ENCODE measurements around the gene P2RX5.
"Not testable (repeated sequence)": the region's sequence is repeated elsewhere in the genome, so short reads cannot be mapped to it uniquely, and the experiment has no call there.

Gene P2RX5, protein sequence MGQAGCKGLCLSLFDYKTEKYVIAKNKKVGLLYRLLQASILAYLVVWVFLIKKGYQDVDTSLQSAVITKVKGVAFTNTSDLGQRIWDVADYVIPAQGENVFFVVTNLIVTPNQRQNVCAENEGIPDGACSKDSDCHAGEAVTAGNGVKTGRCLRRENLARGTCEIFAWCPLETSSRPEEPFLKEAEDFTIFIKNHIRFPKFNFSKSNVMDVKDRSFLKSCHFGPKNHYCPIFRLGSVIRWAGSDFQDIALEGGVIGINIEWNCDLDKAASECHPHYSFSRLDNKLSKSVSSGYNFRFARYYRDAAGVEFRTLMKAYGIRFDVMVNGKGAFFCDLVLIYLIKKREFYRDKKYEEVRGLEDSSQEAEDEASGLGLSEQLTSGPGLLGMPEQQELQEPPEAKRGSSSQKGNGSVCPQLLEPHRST

DNA sequence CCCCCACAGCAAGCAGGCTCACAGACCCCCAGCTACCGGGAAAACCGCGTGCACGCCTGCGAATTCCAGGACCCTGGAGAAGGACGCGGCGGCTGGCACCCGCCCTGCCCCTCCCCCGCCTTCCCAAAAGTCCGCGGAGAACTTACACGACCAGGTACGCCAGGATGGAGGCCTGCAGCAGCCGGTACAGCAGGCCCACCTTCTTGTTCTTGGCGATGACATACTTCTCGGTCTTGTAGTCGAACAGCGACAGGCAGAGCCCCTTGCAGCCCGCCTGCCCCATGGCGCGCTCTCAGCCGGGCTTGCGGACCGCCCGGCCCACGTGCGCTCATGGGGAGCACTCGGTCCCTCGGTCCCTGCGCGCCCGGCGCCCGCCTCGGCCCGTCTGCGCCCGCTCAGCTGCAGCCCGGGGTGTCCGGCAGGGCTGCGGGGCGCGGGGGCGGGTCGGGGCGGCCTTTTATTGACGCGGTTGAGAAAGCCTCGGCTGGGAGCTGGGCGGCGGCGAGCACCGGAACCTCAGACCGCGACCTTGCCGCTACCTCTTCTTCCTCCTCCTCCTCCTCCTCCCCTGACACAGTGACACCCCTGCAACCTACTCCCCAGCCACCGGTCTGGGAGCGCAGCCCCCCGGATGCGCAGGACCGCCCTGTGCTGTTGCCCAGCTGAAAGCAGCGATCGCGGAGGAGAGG lies at the start of gene P2RX5:
Gene P2RX5 (minus strand): TSS at position 433 of the 689 bp plus-strand sequence. CDS start 150 bp downstream, at position 283.
- peak; percentile 65 for DNase-seq

DNA sequence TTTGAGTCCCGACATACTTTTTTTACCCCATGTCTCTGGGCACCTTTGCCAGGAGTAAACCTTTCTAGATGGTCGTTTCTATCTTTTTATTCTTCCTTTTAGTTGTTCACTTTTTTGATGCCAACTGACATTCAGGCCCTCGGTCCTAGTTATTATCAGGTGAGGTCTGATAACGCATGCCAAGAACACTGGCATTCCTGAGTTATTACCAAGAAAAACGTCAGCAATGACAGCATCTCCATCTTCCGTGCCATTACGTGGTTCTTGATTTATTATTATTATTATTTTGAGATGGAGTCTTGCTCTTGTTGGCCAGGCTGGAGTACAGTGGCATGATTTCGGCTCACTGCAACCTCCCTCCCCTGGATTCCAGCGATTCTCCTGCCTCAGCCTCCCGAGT lies 49.1 kb upstream of the P2RX5 start:
- DNase-seq: no peak

DNA sequence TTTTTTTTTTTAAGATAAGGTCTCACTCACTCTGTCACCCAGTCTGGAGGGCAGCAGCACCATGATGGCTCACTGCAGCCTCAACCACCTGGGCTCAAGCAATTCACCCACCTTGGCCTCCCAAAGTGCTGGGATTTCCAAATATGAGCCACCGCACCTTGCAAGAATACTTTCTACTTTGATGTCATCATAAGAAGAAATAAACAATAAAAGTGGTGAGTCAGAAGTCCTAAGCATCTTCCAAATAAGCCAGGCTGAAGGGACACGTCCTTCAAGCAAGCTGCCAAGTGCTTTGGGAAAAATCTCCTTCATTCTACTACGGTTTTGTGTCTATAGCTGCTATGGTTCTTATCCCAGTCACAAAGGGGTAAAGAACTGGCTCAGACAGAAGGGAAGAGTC lies 48.1 kb upstream of the P2RX5 start:
- no peak for DNase-seq

DNA sequence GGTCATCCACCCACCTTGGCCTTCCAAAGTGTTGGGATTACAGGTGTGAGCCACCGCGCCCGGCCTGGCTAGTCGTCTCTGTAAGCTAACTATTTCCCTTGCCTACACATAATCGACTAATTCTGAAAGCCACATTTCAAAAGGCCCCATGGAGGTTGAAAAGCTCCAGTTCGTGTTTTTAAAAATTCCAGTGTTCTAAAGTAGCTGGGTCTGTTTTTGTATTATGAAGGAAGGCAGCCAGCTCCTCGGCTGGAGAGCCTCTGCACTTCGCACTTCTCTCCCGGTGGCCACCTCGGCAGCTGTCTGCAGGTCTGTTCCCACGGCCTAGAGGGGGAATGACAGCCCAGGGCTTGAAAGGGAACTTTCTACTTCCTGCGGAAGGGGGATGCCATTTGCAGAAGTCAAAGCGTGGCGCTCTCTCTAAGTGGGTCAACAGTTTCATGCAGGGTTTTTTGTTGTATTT lies 44.7 kb upstream of the P2RX5 start:
- peak; percentile 62 for DNase-seq

DNA sequence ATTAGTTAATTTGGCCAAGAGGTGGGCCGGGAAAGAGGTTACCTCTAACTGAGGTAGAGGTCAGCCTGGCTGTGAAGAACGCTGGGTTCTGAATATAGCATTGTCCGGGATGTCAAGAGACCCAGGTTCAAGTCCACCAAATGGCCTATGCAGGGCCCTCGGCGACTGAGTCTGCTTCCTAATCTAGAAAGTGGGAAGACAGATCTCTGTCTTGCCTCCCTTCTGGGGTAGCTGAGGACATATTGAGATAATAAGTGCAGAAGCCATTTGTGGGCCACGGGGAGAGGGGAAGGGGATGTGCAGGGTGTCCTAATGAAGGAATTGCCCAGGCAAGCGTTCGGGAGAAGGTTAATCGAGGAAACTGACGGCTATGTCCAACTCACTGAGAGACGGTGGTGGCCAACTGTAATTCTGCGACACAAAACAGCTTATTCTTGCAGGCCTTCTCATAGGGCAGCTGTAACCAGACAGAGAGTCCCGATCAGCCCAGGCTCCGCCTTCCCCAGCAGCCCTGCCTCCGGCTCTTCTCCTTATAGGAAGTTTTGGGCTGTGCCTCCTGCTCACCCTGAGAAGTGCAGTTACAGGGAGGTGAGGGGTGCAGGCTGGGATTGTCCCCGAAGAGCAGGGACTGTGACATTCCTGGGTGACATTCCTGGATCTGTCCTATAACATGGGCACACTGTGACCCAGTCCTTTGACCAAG lies 43.6 kb upstream of the P2RX5 start:
- DNase-seq: no peak

DNA sequence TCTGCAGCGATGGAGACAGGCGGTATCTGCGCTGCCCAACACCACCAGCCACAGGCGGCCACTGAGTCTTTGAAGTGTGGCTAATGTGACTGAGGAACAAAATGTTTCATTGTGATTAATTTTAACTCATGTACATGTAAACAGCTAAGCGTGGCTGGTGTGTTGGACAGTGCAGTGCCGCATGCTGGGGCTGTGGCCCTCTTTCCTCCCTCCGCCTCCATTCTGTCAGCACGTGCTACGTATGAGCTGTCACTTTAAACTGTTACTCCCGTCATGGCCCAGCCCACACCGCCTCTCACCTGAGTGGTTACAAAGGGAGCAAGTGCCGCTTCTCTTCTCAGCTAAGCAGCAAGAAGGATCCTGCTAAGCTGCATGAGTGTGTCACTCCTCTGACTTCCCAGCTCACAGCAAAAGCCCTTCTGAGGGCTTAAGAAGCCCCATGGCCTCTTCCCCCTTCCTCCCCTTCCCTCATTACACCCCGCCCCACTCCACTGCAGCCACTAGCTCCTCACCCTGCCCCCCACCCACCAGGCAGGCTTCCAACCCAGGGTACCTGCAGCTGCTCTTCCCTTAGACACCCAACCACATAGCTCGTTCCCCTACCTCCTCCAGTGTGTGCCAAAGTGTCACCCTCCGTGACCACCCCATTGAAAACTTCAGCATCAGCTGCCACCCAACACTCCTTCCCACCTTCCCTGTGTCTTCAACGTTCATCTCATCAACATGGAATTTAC lies 42.8 kb upstream of the P2RX5 start:
- DNase-seq: peak; percentile 50

DNA sequence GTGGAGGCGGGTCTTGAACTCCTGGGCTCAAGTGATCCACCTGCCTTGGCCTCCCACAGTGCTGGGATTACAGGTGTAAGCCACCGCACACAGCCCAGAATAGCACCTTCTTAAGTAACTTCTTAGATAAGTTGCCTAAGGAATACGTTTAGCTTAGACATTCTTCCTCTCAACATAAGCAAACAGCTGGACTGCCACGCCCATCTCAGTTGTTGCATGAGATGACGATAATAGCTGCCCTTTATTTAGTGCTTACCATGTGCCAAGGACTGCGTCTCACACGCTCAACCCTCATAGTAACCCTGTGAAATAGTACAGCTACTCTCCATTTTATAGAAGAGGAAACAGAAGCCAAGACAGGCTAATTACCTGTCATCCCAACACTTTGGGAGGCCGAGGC lies 39.6 kb upstream of the P2RX5 start:
- no peak for DNase-seq

DNA sequence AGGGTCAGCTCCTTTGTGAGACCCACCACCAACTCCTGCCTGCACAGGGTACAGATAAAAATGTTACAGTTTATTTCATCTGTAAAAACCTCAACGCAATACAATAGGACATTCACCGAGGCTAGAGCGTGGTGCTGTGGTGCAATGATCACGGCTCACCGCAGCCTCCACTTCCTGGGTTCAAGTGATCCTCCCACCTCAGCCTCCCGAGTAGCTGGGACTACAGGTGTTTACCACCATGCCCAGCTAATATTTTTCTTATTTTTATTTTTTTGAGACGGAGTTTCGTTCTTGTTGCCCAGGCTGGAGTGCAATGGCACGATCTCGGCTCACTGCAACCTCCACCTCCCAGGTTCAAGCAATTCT lies 38.9 kb upstream of the P2RX5 start:
- DNase-seq: not testable (repeated sequence)

DNA sequence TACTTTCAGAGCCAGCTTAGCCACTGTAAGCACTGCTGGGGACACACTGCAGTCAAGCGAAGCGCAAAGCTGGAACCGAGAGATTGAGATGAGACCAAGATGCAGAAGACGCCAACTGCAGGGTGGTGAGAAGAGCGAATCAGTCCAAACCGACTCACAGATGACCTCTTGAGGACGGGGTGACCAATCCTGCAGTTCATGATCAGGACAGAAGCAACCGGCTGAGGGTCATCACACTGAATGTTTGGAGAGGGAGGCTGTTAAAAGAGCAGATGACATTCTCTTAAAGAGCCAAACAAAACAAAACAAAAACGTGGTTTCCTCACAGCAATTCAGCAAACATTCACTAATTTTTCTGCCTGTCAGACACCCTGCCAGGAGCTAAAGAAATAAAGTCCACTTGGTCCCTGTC lies 36.3 kb upstream of the P2RX5 start:
- peak; percentile 24 for DNase-seq

DNA sequence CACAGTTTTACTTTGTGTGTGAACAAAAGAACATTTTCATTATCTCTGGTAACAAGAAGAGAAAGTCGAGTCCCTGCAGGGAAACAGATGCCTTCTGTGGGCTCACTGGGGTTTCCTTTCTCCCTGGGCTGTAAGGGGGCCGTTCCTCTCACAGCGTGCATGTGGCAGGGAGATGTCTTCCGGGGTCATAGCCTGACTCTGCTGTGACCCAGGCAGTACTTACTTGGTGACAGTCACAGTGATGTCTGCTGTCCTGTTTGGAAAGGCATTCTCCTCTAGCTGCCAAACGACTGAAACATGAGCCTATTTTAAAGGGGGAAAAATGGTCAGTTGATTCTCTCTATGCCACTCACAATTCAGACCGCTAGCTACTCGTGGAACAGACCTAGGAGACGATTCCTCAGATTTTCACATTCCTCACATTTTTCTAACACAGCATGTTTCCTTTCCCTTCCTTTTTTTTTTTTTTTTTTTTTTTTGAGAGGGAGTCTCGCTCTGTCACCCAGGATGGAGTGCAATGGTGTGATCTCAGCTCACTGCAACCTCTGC lies 35.0 kb upstream of the P2RX5 start:
- no peak for DNase-seq

DNA sequence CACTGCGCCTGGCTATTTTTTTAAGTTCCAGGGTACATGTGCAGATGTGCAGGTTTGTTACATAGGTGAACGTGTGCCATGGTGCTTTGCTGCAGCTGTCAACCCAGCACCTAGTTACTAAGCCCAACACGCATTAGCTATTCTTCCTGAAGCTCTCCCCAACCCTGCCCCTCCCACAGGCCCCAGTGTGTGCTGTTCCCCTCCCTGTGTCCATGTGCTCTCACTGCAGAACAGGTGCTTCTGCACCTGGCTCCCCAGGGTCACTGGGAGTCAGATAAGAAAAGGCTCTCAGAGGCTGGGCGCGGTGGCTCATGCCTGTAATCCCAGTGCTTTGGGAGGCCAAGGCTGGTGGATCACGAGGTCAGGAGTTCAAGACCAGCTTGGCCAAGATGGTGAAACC lies 33.9 kb upstream of the P2RX5 start:
- no peak for DNase-seq

DNA sequence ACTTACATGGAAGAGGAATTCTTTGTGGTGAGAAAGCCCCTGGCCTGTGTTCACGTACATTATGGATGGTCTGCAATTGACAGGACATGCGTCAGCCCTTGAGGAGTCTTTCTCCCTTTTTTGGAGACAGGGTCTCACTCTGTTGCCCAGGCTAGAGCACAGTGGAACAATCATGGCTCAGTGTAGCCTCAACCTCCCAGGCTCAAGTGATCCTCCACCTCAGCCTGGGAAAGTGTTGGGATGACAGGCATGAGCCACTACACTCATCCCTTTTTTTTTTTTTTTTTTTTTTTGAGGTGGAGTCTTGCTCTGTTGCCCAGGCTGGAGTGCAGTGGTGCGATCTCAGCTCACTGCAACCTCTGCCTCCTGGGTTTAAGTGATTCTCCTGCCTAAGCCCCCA lies 32.1 kb upstream of the P2RX5 start:
- DNase-seq: not testable (repeated sequence)

DNA sequence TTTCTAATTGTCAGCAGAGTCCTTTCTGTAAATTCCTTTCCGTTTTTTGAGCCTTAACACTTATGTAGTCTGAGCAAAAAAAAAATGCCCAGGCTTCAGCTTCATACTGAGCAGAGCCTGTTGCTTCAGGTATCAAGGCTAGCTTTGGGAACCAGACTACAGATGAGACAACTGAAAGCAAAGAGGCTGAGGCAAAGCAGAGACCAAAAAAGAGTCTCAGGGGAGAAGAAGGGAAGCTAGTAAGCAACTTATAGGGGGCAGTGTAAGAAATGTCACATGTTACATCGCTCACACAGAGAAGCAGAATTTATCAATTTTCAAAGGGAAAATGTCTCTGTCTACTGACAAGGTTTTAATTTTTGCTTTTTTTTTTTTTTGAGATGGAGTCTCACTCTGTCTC lies 31.1 kb upstream of the P2RX5 start:
- no peak for DNase-seq

DNA sequence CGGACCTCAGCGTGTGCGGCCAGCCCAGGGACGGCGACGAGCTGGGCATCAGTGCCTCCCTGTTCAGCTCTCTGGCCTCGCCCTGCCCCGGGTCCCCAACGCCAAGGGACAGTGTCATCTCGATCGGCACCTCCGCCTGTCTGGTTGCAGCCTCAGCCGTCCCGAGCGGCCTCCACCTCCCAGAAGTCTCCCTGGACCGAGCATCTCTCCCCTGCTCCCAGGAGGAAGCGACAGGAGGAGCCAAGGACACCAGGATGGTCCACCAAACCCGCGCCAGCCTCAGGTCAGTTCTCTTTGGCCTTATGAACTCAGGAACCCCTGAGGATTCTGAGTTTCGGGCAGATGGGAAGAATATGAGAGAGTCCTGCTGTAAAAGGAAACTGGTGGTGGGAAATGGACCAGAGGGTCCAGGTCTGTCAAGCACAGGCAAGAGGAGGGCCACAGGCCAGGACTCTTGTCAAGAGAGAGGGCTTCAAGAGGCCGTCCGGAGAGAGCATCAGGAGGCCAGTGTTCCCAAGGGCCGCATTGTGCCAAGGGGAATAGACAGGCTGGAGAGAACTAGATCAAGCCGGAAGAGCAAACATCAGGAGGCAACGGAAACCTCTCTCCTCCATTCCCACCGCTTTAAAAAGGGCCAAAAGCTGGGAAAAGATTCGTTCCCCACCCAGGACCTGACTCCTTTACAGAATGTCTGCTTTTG lies 28.6 kb upstream of the P2RX5 start:
- DNase-seq: no peak

DNA sequence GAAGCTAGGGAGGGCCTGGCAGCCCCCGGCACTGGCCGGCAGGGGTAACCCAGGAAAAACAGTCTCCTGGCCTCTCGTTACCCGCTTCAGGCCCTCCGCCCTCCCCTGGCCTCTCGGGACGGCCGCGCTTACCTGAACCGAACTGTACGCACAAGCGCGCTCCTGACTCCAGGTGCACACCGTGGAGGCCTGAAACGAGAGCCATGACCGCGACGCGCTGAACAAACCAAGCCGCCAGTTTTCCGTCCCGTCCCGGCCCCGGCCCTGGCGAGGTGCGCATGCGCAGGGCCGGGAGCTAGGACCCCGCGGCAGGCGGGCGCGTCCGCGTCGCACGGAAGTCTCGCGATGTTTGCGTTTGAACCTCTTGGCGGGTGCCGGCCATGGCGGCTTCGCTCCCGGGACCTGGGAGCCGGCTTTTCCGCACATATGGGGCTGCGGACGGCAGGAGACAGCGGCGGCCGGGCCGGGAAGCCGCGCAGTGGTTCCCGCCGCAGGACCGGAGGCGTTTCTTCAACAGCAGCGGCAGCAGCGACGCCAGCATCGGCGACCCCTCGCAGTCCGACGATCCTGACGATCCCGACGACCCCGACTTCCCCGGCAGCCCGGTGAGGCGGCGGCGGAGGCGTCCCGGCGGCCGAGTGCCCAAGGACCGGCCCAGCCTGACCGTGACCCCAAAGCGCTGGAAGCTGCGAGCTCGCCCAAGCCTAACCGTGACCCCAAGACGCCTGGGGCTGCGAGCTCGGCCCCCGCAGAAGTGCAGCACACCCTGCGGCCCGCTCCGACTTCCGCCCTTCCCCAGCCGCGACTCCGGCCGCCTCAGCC lies 27.8 kb upstream of the P2RX5 start, which contains the start of gene HASPIN:
Gene HASPIN (plus strand): TSS at position 348 of the 822 bp plus-strand sequence. CDS start 33 bp downstream, at position 381.
- peak; percentile 90 for DNase-seq

DNA sequence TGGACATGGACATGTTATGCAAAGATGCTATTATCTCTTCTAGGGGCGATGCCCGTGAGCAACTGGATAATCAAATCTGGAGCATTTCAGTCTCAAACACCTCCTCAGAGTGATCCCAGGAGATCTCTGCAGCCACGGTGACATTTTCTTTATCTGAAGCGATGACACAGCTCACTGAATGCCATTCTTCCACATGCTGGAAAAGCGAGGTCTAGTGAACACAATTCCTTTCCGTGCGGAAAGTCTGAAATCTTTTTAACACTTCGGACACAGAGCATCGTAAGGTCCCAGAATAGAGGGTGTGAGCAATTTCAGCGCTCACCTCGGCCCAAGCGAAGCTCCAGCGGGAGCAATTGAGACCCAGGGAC lies 27.2 kb upstream of the P2RX5 start:
- DNase-seq: no peak

DNA sequence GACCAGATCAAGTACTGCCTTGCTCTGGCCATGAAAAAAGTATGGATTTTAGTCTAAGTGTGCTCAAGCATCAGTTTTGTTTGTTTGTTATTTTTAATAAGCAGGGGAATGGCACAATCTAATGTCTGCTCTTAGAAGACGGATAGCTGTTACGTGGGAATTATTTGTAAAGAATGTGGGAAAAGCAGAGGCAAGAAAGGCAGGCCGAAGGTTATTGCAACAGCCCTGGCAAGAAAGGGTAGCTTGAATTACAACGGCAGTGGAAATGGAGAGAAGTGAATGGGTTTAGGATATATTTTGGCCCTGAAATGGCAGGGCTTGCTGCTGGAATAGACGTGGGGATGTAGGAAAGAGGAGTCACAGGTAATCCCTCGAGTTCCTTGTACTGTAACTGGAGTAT lies 26.8 kb upstream of the P2RX5 start:
- DNase-seq: no peak

DNA sequence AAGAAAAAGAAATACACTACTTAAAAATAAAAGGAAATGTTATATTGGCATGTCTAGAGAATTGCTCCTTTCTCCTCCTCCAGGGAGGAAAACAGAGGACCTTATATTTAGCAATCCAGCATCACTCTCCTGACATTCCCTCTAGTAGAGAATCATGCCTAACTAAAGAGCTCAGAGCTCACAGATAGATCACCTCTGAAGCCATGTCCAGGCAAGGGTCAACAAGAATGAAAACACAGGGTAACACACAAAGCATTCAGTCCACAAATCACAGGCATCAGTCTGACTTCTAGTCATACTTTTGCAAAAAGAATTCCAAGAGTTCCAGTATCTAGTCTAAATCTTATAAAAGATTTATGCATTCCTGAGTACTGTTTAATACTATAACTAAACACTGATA lies 23.3 kb upstream of the P2RX5 start:
- DNase-seq: no peak

DNA sequence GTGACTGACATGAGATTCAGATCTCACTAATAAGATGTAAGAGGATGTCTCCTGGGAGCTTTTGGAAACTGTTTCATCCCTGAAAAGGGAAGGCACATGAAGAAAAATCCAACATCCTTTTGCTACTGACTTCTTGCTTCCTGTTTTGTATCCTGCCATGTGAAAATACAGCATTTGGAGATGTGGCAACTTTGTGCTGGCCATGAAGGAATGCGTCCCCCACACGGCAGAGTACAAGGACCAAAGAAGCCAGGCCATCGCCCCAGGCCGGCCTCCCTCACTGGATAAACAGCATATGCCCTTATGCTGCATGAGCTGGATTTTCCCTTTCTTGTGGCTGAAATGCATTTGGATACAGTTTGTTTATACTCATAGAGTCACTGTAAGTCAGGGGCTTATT lies 22.2 kb upstream of the P2RX5 start:
- no peak for DNase-seq

DNA sequence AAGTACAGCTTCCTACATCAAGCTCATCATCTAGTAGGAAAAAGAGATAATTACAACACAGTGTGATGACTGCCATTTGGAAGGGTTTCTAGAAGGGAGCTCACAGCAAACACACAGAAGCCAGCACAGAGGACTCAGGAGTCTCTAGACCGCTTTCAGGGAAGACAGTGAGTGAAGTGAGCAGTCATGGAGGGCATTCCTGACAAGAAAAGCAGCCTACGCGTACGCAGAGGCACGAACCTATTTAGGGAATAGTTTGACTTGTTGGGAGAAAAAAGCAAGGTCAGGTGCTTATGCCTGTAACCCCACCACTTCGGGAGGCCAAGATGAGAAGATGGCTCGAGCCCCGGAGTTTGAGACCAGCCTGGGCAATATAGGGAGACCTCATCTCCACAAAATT lies 19.3 kb upstream of the P2RX5 start:
- no peak for DNase-seq

Measured in CD4-positive, alpha-beta T cell treated with Interleukin-15 for 1 hour (primary cell).